ENCODE data around the gene SMG9.
A peak's percentile ranks its signal among the peaks of the same experiment; 100 is the strongest.
"Not testable (repeated sequence)": the region's sequence is repeated elsewhere in the genome, so short reads cannot be mapped to it uniquely, and the experiment has no call there.

The SMG9 gene

GRCh38 chr19:43780706-43781525 is 26.2 kb upstream of the SMG9 start, which contains the start of gene KCNN4:
KCNN4 (minus strand) TSS chr19:43780973; CDS start chr19:43780861, 112 bp downstream.
- FAIRE-seq (peak; percentile 42), DNase-seq (ENCODE audit: low spot score) (peak; percentile 79)

GRCh38 chr19:43779820-43780219 is 25.1 kb upstream of the SMG9 start:
- no peak for FAIRE-seq
- DNase-seq (ENCODE audit: low spot score): peak; percentile 30

- DNase-seq (ENCODE audit: low spot score): peak; percentile 41
- FAIRE-seq: no peak
Observed at GRCh38 chr19:43779147-43779819, 24.5 kb upstream of the SMG9 start.

GRCh38 chr19:43778651-43779050 is 23.9 kb upstream of the SMG9 start:
- FAIRE-seq (no peak), DNase-seq (ENCODE audit: low spot score) (no peak)

- peak; percentile 80 for DNase-seq (ENCODE audit: low spot score)
Observed at GRCh38 chr19:43777163-43777695, 22.5 kb upstream of the SMG9 start.

GRCh38 chr19:43776286-43776685 is 21.5 kb upstream of the SMG9 start:
- FAIRE-seq: no peak
- no peak for DNase-seq (ENCODE audit: low spot score)

More at GRCh38 chr19:43777163-43777695, 22.5 kb upstream of the SMG9 start:
- FAIRE-seq: no peak

- DNase-seq (ENCODE audit: low spot score) (no peak), FAIRE-seq (no peak)
Observed at GRCh38 chr19:43775299-43775890, 20.6 kb upstream of the SMG9 start.

- not testable (repeated sequence) for DNase-seq (ENCODE audit: low spot score); FAIRE-seq
Observed at GRCh38 chr19:43774940-43775258, 20.1 kb upstream of the SMG9 start.

- no peak for DNase-seq (ENCODE audit: low spot score)
- no peak for FAIRE-seq
Observed at GRCh38 chr19:43774103-43774939, 19.6 kb upstream of the SMG9 start.

GRCh38 chr19:43773725-43774102 is 19.0 kb upstream of the SMG9 start:
- FAIRE-seq (no peak), DNase-seq (ENCODE audit: low spot score) (no peak)

GRCh38 chr19:43769256-43769655 is 14.5 kb upstream of the SMG9 start:
- FAIRE-seq (no peak), DNase-seq (ENCODE audit: low spot score) (no peak)

- DNase-seq (ENCODE audit: low spot score): no peak
- FAIRE-seq: no peak
Observed at GRCh38 chr19:43768273-43769050, 13.7 kb upstream of the SMG9 start.

GRCh38 chr19:43767818-43768217 is 13.1 kb upstream of the SMG9 start:
- FAIRE-seq (no peak), DNase-seq (ENCODE audit: low spot score) (no peak)

- FAIRE-seq: no peak
- DNase-seq (ENCODE audit: low spot score): no peak
Observed at GRCh38 chr19:43767316-43767715, 12.6 kb upstream of the SMG9 start.

GRCh38 chr19:43766755-43767043 is 11.9 kb upstream of the SMG9 start:
- FAIRE-seq: no peak
- DNase-seq (ENCODE audit: low spot score): no peak

- DNase-seq (ENCODE audit: low spot score): peak; percentile 91
- peak; percentile 86 for FAIRE-seq
Observed at GRCh38 chr19:43765109-43765876, 10.5 kb upstream of the SMG9 start.

- not testable (repeated sequence) for FAIRE-seq
Observed at GRCh38 chr19:43764684-43765083, 9.9 kb upstream of the SMG9 start.

GRCh38 chr19:43763473-43763939 is 8.7 kb upstream of the SMG9 start:
- DNase-seq (ENCODE audit: low spot score) (no peak), FAIRE-seq (no peak)

More at GRCh38 chr19:43764684-43765083, 9.9 kb upstream of the SMG9 start:
- not testable (repeated sequence) for DNase-seq (ENCODE audit: low spot score)

- no peak for DNase-seq (ENCODE audit: low spot score)
- no peak for FAIRE-seq
Observed at GRCh38 chr19:43762814-43763213, 8.1 kb upstream of the SMG9 start.

GRCh38 chr19:43760941-43761340 is 6.2 kb upstream of the SMG9 start:
- DNase-seq (ENCODE audit: low spot score): no peak
- FAIRE-seq: no peak
